Small intestine (tissue), 7 donors: ENCODE measurements around the gene EXOC3L4. TPM values are rescaled to one million over a fixed set of nuclear protein-coding genes. Genes with fewer than 3 reads are reported as not detected.

Experiments
- DNase-seq, 2 donors: peaks; one replicate each; pipeline versions ENCODE4 v3.0.0 to v3.0.0-alpha.2; 2013
- FAIRE-seq: peaks from 2 replicates; lab custom pipeline; 2012; peaks lifted over from hg19 to GRCh38; lab: Jason Lieb, UNC
- H3K27ac ChIP-seq, 3 donors: one replicate each; pipeline ENCODE4 v1.5.1; 2013; ENCODE audit warnings: low read length in 2 of 3, mild to moderate bottlenecking in 2 of 3, control low read depth in 1 of 3, inconsistent platforms in 1 of 3, low read depth in 1 of 3, moderate library complexity in 1 of 3
- H3K27me3 ChIP-seq, 3 donors: one replicate each; pipeline ENCODE4 v1.6.1; 2013; ENCODE audit warnings: low read length in 3 of 3, inconsistent platforms in 1 of 3; ENCODE audit not compliant: control insufficient read depth in 3 of 3, insufficient read depth in 3 of 3
- H3K36me3 ChIP-seq, 3 donors: one replicate each; pipeline ENCODE4 v1.6.1; 2013; ENCODE audit warnings: low read length in 3 of 3, inconsistent platforms in 1 of 3, low read depth in 1 of 3, mild to moderate bottlenecking in 1 of 3, moderate library complexity in 1 of 3; ENCODE audit not compliant: control insufficient read depth in 3 of 3, insufficient read depth in 2 of 3
- H3K4me1 ChIP-seq, 3 donors: one replicate each; pipeline ENCODE4 v1.6.1; 2013; ENCODE audit warnings: low read length in 2 of 3, inconsistent platforms in 1 of 3, low read depth in 1 of 3, mild to moderate bottlenecking in 1 of 3, moderate library complexity in 1 of 3; ENCODE audit not compliant: control insufficient read depth in 3 of 3, insufficient read depth in 2 of 3
- H3K4me3 ChIP-seq, 3 donors: one replicate each; pipeline ENCODE4 v1.5.1; 2013; ENCODE audit warnings: low read length in 3 of 3, control low read depth in 1 of 3, inconsistent platforms in 1 of 3, low read depth in 1 of 3, mild to moderate bottlenecking in 1 of 3, moderate library complexity in 1 of 3
- H3K9me3 ChIP-seq, 2 donors: one replicate each; pipeline ENCODE4 v1.6.1; 2013; ENCODE audit warnings: low read depth in 1 of 2, low read length in 1 of 2; ENCODE audit not compliant: control insufficient read depth in 2 of 2, insufficient read depth in 1 of 2
- WGBS, 3 donors: extraction: QIAGEN DNeasy Blood & Tissue Kit; methylation state at CpG; one replicate each; pipeline ENCODE4 v1.1.7; 2013; 5-methylcytosine and 5-hydroxymethylcytosine counted together
- polyA plus RNA-seq, 4 donors: library from polyadenylated mRNA; stranded (reverse) in 3 of 4; unstranded in 1 of 4; fragments of 200-250 nt in 3 of 4; fragments of 120-200 nt in 1 of 4; gene quantifications; one replicate each; pipeline versions ENCODE4 v1.2.1 to v1.2.3, GENCODE V29; 2013
- donor health status: healthy with polysubstance abuse.
- donor health status: control.
- donor health status: control.
- donor health status: Bipolar disorder and iron deficiency.
- donor health status: healthy.

EXOC3L4 gene
- polyA plus RNA-seq, 4 donors: 26.1 to 110 (median 60.4) TPM

DNA sequence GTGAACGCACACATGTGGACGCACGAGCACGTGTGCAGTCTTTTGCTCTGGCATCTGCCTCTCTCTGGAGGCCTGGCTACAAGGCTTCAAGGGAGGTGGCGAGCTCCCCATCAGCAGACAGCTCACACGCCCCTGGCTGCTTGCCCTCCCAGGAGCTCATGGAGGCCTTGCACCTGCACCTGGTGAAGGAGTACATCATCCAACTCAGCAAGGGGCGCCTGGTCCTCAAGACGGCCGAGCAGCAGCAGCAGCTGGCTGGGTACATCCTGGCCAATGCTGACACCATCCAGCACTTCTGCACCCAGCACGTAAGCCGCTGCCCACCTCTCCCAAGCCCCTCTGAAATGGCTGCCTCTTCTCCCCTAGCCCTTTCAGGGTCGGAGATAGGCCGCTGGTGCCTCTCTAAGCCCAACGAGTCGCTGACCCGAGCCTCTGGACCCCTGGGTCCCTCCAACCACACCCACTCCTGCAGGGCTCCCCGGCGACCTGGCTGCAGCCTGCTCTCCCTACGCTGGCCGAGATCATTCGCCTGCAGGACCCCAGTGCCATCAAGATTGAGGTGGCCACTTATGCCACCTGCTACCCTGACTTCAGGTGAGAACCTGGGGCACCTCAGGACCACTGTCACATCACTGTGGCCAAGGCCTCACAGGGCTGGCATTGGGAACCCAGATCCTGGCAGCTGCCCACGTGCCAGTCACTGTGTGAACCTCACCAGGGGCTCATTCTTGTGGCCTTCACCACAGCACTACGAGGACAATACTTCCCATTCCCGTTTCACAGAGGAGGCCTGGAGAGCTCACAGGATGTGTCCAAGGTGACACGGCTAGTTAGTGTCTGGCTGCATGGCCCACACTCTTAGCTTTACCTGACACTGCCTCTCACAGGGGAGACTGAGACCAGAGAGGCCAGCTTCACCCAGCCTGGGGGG lies 39.0 kb downstream of the EXOC3L4 start:
- WGBS, 3 donors: 86 to 90% (median 87%) methylated on average over 25 of the region's 25 CpGs
- H3K4me3 ChIP-seq: no peak overlapping the region
- H3K27me3 ChIP-seq: peaks cover 0 to under 1% (median 0%) of the 10 kb centered on the region in 3 donors
- FAIRE-seq (no peak), DNase-seq (no peak)
- no peak overlapping the region for H3K27ac ChIP-seq
- no peaks in the 10 kb centered on the region for H3K9me3 ChIP-seq
- H3K4me1 ChIP-seq: peaks cover 0 to 6% (median 0%) of the 10 kb centered on the region in 3 donors
- peaks cover 0 to 33% (median 0%) of the 10 kb centered on the region in 3 donors for H3K36me3 ChIP-seq

GRCh38 chr14:103134405-103134804 lies 39.9 kb downstream of the EXOC3L4 start:
- no peak for DNase-seq
- H3K27ac ChIP-seq: no peak overlapping the region
- H3K9me3 ChIP-seq: no peaks in the 10 kb centered on the region
- H3K4me1 ChIP-seq: peaks cover 0 to 11% (median 0%) of the 10 kb centered on the region in 3 donors
- H3K4me3 ChIP-seq: no peak overlapping the region
- no peak for FAIRE-seq
- H3K27me3 ChIP-seq: peaks cover 0 to 7% (median 0%) of the 10 kb centered on the region in 3 donors
- 42 to 65% (median 56%) methylated on average over 2 of the region's 2 CpGs for WGBS, 3 donors
- H3K36me3 ChIP-seq: peaks cover 0 to 33% (median 0%) of the 10 kb centered on the region in 3 donors

DNA sequence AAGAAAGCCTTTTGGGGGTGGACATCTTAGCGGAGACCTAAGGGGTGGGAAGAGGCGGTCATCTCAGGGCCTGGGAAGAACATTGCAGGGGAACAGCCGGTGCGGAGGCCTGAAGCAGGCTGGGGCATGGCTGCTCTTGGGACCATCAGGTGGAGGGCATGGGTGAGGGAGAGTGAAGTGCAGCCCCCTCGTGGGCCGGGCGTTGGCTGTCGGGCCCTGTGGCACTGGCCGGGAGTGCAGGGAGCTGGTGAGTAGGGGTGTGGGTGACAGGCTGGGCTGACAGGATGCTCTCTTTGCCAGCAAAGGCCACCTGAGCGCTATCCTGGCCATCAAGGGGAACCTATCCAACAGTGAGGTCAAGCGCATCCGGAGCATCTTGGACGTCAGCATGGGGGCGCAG lies 40.4 kb downstream of the EXOC3L4 start:
- Histone ChIP-seq H3K27ac (no peak overlapping the region), H3K4me1 (peaks cover 0 to 11% (median 0%) of the 10 kb centered on the region in 3 donors), H3K9me3 (no peaks in the 10 kb centered on the region), H3K27me3 (peaks cover 0 to 11% (median 0%) of the 10 kb centered on the region in 3 donors), H3K36me3 (peaks cover 0 to 30% (median 0%) of the 10 kb centered on the region in 3 donors), H3K4me3 (no peak overlapping the region)
- WGBS, 3 donors: 93 to 97% (median 93%) methylated on average over 14 of the region's 14 CpGs
- DNase-seq: no peak
- FAIRE-seq: no peak

DNA sequence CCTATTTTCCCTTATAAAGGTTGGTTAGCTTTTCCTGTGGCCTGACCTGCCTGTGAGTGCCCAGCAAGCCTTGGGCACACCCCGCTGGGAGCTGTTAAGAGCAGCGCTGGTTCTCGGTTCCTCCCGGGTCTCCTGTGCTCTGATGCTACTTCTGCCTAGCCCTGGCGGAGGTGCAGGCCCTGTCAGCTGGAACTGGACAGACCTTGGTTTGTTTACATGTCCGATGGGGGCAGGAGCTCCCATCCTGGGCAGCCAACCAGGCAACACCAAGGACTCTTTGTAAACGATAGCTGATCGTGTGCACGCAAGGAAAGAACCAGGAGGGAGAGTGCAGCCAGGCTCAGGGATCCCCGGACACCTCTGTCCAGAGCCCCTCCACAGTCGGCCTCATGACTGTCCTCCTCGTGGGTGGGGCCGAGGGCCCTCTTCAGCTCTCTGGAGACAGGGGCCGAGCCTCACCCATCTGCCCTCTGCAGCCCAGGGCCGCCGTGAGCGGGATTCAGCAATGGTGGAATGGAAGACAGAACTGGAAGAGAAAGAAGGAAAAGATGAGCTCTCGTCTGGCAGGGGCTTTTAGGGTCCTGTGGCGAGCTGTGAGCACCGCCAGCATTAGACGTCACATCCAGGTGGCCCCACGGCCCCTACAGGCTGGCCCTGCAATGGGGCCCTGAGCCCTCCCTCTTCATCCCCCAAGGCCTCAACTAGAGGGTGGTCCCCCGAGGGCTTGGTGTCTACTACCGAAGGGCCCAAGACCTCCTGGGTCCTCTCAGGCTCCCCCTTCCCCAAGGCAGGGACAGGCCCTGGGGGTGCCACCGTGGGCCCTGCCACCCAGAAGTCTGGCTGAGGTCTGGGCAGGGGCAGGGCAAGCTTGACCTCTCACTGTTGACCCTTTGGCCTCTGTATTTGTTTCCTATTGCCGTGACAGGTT lies 41.1 kb downstream of the EXOC3L4 start:
- Histone ChIP-seq H3K27ac (no peak overlapping the region), H3K4me1 (peaks cover 0 to 11% (median 0%) of the 10 kb centered on the region in 3 donors), H3K27me3 (peaks cover 0 to 16% (median 0%) of the 10 kb centered on the region in 3 donors), H3K4me3 (no peak overlapping the region), H3K36me3 (peaks cover 0 to 30% (median 0%) of the 10 kb centered on the region in 3 donors), H3K9me3 (no peaks in the 10 kb centered on the region)
- DNase-seq (no peak), FAIRE-seq (no peak)
- WGBS, 3 donors: 79 to 85% (median 84%) methylated on average over 25 to 26 of the region's 26 CpGs

DNA sequence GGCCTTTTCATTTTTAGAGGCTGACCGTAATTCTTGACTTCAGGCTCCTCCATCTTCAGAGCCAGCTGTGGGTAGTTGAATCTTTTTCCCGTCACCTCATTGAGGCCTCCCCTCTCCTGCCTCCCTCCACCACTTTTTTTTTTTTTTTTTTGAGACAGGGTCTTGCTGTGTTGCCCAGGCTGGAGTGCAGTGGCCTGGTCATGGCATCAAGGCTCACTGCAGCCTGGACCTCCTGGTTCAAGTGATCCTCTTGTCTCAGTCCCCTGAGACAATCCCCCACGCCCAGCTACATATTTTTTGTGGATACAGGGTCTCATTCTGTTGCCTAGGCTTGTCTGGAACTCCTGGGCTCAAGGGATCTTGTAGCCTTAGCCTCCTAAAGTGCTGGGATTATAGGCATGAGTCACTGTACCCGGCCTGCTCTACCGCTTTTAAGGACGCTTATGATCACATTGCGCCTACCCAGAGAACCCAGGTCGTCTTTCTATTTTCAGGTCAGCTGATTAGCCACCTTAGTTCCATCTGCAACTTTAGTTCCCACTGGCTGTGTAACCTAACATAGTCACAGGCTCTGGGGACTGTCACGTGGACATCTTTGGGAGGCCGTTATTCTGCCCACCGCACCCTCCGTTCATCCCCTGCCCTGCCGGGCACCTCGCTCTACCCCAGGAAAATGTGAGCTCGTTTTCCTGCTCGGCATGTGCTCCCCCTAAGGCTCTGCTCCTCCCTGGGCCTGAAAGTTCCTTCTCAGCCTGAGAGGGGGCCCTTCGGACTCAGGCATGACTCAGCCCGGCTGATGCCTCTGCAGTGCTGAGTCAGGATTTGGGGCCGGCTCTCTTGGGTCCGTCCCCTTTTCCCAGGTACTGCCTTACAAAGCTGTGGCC lies 42.1 kb downstream of the EXOC3L4 start:
- H3K27ac ChIP-seq: no peak overlapping the region
- 65% methylated on average over 20 of the region's 20 CpGs for WGBS, 3 donors
- H3K27me3 ChIP-seq: peaks cover 0 to 20% (median 0%) of the 10 kb centered on the region in 3 donors
- peak in 1 of 2 donors; percentile 82 for DNase-seq
- no peak for FAIRE-seq
- no peak overlapping the region for H3K4me3 ChIP-seq
- peaks cover 0 to 11% (median 0%) of the 10 kb centered on the region in 3 donors for H3K4me1 ChIP-seq
- H3K9me3 ChIP-seq: no peaks in the 10 kb centered on the region
- H3K36me3 ChIP-seq: peaks cover 0 to 28% (median 0%) of the 10 kb centered on the region in 3 donors

DNA sequence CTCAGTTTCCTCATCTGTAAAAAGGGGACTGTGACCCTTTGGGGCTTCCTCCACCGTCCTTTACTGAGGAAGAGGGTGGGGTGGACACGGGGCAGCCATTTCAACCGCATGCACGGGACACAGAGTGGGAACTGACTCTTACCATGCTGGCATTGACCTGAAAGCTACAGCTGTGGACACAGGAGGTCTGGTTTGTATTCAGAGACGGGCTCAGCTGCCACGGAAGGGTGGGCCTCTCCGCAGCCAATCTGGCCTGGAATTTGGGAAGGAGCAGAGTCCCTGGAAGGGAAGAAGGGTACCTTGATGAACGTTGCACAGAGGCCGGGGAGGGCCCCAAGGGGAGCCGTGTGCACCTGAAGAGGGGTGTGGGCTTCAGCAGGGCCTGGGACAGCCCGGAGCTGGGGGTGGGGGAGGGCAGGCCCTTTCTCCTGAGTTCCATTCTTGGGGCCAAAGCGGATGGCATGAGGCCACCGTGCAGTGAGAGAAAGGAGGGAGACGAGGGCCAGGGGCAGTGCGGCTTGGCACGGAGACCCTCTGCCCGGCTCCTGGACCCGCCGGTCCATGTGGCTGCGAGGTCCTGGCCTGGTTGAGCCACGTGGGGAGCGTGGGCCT lies 43.3 kb downstream of the EXOC3L4 start:
- peaks cover 0 to 28% (median 0%) of the 10 kb centered on the region in 3 donors for H3K27me3 ChIP-seq
- H3K36me3 ChIP-seq: peaks cover 0 to 23% (median 0%) of the 10 kb centered on the region in 3 donors
- H3K4me1 ChIP-seq: peaks cover 0 to 11% (median 0%) of the 10 kb centered on the region in 3 donors
- H3K4me3 ChIP-seq: no peak overlapping the region
- H3K27ac ChIP-seq: no peak overlapping the region
- 80 to 85% (median 80%) methylated on average over 16 to 22 of the region's 22 CpGs for WGBS, 3 donors
- H3K9me3 ChIP-seq: no peaks in the 10 kb centered on the region
- DNase-seq: no peak
- FAIRE-seq: no peak
